ENCODE data around the gene NFATC1. TPM values are rescaled to one million over a fixed set of nuclear protein-coding genes. Genes with fewer than 3 reads are reported as not detected.

The NFATC1 gene
- total RNA-seq, 6 experiments from 2014 or later = 0.57 to 2.0 (median 0.89) TPM

DNA sequence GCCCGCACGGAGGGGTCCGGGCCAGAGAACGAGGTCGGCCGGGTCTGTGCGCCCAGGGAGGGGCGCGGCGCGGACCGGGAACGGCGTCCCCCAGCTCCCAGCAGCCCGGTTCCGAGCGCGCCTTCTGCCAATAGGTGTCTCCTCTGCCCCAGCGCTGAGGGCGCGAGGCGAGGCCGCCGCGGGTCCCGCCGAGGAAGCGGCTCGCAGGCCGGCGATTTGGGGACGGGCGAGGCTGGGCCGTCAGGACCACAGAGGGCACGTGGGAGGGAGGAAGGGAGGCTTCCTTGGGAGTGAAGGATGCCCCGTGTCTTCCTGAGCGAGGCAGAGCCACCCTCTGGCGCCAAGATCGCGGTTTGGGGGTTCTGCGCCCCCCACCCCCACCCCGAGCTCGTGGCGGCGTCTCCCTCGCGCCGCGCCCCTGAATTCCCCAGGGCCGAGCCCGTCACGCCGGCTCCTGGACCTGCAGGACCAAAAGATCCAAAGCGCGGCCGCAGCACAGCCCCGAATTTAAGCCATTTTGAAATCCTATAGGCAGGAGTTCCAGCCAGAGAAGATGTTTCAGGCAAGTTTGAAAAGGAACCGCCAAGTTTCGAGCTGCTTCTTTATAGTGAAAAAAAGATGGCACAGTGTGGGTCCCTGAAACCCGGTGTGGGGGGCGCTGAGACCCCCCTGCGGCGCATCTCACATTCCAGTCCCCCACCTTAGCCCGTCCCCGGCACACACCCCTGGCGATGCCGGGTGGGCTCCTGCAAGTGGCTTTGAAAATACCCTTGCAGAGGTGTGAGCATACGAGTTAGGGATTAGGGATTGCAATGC lies 909 bp downstream of the NFATC1 start:
- H3K27ac Mint-ChIP-seq = no peak overlapping the region
- TF ChIP-seq, protein P1, sequence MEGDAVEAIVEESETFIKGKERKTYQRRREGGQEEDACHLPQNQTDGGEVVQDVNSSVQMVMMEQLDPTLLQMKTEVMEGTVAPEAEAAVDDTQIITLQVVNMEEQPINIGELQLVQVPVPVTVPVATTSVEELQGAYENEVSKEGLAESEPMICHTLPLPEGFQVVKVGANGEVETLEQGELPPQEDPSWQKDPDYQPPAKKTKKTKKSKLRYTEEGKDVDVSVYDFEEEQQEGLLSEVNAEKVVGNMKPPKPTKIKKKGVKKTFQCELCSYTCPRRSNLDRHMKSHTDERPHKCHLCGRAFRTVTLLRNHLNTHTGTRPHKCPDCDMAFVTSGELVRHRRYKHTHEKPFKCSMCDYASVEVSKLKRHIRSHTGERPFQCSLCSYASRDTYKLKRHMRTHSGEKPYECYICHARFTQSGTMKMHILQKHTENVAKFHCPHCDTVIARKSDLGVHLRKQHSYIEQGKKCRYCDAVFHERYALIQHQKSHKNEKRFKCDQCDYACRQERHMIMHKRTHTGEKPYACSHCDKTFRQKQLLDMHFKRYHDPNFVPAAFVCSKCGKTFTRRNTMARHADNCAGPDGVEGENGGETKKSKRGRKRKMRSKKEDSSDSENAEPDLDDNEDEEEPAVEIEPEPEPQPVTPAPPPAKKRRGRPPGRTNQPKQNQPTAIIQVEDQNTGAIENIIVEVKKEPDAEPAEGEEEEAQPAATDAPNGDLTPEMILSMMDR (IDR thresholded peaks at IDR 0.05) = no peak; the same call in 1 of the 2 replicates
- peaks cover 6% of the 10 kb centered on the region; the same call in 1 of the 2 replicates for H3K4me1 Mint-ChIP-seq (ENCODE audit: low read depth)
- H3K4me3 Mint-ChIP-seq = no peak overlapping the region
- H3K9me3 Mint-ChIP-seq = no peaks in the 10 kb centered on the region
- H3K36me3 Mint-ChIP-seq (ENCODE audit: low read depth) = no peaks in the 10 kb centered on the region
- peaks cover 1% of the 10 kb centered on the region for H3K27me3 Mint-ChIP-seq (ENCODE audit: insufficient read depth)
- no peak for DNase-seq

DNA sequence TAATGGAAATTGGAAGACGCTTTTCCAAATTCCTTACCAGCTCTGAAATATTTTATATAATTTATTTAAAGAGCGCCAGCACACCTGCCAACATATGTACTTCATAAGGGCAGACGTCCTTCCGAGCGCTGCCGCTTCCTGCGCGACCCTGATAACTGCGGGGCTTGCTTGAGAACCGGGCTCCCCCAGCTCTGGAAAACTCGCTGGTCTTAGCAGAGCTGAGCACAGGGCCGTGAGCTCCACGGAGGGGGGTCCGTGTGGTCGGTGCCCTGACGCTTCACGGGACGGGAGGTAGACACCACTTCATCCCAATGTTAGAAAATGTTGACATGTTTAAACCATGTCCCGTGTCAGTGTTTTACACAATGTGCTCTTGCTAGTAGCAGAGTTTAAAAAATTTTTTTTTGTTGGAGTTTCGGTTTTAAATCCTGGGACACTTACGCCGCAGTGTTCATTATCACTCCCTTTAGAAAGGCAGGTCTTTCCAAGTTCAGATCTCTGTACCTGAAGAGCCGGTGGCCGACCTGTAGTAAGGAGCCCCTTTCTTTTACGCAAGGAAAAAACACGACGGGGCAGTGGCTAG lies 1.6 kb downstream of the NFATC1 start:
- DNase-seq = no peak
- H3K4me3 Mint-ChIP-seq = no peak overlapping the region
- TF ChIP-seq, protein P1 (IDR thresholded peaks at IDR 0.05) = no peak
- no peaks in the 10 kb centered on the region for H3K9me3 Mint-ChIP-seq
- H3K4me1 Mint-ChIP-seq (ENCODE audit: low read depth) = peaks cover 6% of the 10 kb centered on the region; the same call in 1 of the 2 replicates
- no peak overlapping the region for H3K27ac Mint-ChIP-seq
- no peaks in the 10 kb centered on the region for H3K36me3 Mint-ChIP-seq (ENCODE audit: low read depth)
- peaks cover 1% of the 10 kb centered on the region for H3K27me3 Mint-ChIP-seq (ENCODE audit: insufficient read depth)

DNA sequence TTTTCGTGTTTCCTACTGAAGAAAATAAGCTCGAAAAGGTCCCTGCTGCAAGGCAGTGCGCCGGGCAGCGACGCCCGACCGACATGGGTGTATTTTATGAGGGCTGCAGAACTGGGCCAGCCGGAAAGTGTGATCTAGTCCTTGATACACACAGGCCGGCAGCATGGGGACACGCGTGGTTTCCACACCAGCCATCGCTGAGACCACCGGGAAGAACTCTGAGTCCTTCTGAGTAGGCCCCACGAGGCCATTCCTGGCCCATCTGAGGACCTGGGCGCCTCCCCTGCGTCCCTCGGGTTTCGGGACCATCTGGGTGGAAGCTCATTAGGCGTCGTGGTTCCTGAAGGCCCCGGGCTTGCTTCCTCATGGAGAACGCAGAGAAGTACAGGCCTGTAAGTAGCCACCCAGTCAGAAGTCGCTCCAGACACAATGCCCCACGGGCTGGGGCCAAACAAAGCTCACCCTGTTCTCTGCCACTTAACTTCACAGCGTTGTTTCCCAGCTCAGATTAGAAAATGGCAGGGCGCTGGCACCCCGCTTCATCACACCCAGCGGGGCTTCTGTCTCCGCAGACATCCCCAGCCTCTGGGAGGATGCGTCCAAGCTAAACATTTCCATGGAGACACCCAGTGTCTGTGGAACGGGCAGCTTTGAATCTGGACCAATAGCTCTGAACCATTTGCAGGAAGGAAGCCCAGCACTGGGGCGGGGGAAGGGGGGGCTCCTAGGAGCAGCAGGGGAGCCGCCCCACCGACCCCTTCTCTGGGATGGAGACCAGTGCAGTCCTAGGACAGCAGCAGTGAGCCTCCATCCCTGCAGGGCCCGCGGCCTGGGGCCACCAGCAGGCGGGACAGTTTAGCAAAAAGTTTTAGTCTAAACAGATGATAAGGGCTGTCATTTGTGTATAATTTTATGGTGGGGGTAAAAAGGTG lies 2.4 kb downstream of the NFATC1 start:
- TF ChIP-seq, protein P1 (IDR thresholded peaks at IDR 0.05) = no peak
- no peak overlapping the region for H3K27ac Mint-ChIP-seq
- H3K36me3 Mint-ChIP-seq (ENCODE audit: low read depth) = no peaks in the 10 kb centered on the region
- H3K27me3 Mint-ChIP-seq (ENCODE audit: insufficient read depth) = peaks cover 1% of the 10 kb centered on the region; the same call in 1 of the 2 replicates
- no peak overlapping the region for H3K4me3 Mint-ChIP-seq
- DNase-seq = no peak
- no peaks in the 10 kb centered on the region for H3K9me3 Mint-ChIP-seq
- H3K4me1 Mint-ChIP-seq (ENCODE audit: low read depth) = peaks cover 6% of the 10 kb centered on the region; the same call in 1 of the 2 replicates

DNA sequence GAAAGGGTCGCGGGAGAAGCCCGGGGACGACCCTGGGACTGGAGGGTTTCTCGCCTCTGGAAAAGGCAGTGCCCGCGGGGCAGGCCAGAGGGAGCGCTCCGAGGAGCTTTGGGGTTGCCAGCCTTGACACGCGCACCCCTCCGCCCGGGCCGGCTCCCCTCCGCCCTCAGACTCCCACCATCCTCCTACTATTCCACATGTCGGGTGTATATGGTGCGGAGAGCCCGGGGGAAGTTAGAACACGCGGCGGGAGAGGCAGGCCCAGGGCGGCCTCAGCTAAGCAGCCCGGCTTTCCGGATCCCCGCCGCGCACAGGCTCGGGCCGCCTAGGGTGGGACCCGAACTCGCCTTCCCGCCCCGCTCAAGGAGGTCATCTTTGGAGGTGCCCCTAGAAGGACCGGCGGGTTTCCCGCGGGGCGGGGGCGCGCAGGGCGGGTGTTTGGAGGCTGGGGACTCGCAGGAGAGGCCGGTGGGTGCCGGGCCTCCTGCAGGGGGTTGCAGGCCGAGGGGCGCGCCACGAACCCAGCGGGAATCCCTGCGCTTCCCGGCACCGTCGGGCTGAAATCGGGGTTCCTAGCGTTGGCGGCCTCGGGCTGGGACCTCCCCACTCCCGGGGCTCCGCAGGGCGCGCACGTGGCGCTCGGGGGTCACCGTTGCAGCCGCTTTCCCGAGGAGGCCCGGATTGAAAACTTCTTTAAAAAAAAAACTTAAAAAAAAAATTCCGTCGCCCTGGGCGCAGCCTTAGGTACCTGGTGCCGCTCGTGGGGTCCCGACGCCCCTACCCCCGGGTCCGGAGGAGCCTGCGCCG lies 3.7 kb downstream of the NFATC1 start:
- TF ChIP-seq, protein P1 (IDR thresholded peaks at IDR 0.05) = no peak
- Mint-ChIP-seq H3K9me3 (no peaks in the 10 kb centered on the region), H3K4me3 (peak overlapping the region; percentile 44; the same call in 1 of the 2 replicates), H3K27me3 (ENCODE audit: insufficient read depth) (peaks cover 1% of the 10 kb centered on the region; the same call in 1 of the 2 replicates), H3K27ac (peak overlapping the region; percentile 45), H3K36me3 (ENCODE audit: low read depth) (no peaks in the 10 kb centered on the region), H3K4me1 (ENCODE audit: low read depth) (no peaks in the 10 kb centered on the region)
- no peak for DNase-seq

Data from HFFc6 (cell line).